ENCODE measurements around the gene CREB5.
"Not testable (repeated sequence)": the region's sequence is repeated elsewhere in the genome, so short reads cannot be mapped to it uniquely, and the experiment has no call there.

The CREB5 gene

DNA sequence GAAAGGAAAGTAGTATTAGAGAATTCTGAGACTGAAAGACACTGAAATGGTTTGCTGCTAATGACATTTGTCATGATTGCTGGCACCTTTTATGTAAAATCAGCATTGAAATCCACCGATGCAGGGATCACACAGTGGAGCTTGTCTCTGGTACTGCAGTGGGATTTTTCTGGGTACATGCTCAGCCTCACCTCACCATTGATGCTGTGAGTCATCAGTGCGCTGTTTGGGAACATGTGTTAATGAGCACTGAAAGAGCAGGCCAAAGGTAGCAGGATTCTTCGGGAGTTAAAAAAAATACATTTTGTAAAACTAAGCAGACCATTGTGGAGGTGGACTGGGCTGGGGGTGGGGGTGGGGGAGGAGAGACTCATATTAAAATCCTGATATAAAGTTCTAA lies 174.9 kb downstream of the CREB5 start:
- no peak for DNase-seq

DNA sequence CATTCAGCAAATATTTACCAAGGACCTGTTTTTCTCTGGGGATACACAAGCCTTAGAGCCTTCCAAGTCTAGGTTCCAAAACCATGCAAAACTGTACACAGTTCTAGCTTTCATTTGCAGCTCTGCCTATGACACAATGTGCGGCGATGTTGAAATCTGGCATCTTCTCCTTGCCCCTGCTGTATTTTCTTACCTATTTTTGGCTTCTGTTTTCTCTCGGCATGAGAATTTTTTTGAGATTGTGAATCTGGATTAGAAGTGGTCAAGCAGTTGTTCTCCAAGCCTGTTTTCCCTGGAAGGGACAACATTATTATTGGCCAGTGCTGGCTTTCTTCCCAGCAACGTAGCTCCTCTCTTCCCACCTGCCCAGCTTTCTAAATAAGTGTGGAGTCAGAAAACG lies 176.3 kb downstream of the CREB5 start:
- DNase-seq, result no peak

DNA sequence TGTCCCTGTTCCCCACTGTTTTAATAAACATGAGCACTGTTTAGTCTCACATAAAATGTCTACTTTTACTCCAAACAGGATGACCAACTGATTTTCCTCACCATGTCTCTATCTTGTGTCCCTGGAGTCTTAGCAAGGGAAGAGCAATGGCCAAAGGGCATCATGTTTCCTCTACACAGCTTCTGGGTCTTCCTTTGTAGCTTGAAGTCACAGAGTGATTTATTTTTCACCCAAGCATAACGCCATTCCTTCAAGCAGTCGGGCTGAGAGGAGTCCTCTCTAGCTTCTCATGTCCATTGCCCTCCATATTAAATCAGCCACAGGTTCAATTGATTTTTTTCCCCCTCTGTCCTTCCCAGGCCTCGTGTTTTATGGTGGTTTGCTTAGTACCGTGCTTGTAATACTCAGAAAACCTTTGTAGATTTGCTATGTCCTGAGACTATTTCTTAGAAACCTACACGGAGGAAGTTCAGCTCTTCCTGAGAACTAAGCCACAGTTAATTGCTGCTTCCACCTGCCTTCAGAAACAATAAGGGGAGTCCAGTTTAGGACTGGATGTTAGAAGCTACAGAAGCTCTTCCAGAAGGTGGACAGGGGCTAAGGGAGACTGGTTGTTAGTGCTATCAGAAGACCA lies 178.8 kb downstream of the CREB5 start:
- DNase-seq, result peak in 1 of 5 experiments; percentile 9

- no peak for DNase-seq
These were observed 179.5 kb downstream of the CREB5 start for GRCh38 chr7:28591725-28592349.

DNA sequence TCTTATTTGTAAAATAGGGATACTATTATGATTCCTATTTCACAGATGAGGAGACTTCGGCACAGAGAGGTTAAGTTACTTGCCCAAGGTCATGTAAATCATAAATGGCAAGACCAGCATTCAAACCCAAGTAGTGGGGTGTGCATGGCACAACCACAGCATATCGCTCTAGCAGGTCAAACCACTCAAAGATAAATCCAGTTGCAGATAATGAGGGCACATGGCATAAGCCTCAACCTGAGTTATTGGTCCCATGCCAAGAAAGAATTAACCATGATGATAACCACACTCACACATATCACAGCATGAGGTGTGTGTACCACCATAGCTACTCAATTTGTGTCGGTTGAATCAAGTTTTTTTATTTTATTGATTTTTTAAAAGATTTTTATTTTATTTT lies 180.5 kb downstream of the CREB5 start:
- no peak for DNase-seq

DNA sequence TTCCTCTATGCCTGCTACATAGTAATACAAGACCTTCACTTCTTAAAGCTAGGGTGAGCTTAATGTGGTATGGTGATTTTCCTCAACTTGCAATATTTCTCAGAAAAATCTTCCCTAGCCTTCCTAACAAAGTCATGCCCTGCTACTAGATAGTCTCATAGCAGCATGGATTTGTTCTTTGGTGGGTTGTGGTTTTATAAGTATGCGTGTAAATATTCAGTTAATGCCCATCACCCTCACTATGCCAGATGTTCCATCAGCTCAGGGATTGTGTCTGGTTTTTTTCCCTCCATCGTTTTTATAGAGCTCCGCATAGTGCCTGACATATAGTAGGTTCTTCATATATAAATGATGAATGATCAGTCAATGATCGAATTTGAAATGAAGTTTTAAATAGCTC lies 182.8 kb downstream of the CREB5 start:
- DNase-seq, result no peak

GRCh38 chr7:28595801-28596200 lies 183.5 kb downstream of the CREB5 start:
- no peak for DNase-seq

- DNase-seq, result no peak
These were observed 184.1 kb downstream of the CREB5 start for GRCh38 chr7:28596245-28596935.

DNA sequence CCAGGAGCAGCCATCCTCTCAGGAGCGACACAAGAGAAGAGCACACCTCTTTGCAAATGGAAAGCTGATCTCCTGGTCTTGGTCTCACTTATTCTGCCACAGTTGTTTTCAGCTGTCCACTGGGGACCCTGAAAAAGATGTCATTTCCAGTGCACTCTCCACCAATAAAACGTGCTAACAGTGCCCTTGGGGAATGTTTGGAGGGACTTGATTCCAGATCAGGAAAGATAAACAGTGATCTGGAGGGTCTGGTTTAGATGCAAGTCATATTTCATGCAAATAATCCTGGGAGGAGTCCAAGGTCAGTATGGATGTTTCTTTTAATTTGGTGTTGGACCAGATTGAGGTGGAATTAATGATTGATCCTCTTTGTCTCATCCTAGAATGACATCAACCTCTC lies 185.0 kb downstream of the CREB5 start:
- DNase-seq, result no peak

DNA sequence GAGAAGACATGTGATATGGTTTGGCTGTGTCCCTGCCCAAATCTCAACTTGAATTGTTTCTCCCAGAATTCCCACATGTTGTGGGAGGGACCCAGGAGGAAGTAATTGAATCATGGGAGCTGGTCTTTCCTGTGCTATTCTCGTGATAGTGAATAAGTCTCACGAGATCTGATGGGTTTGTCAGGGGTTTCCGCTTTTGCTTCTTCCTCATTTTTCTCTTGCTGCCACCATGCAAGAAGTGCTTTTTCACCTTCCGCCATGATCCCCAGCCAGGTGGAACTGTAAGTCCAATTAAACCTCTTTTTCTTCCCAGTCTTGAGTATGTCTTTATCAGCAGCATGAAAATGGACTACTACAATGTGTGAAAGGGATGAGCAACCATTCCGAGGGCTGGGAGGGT lies 185.7 kb downstream of the CREB5 start:
- DNase-seq, result not testable (repeated sequence)

DNA sequence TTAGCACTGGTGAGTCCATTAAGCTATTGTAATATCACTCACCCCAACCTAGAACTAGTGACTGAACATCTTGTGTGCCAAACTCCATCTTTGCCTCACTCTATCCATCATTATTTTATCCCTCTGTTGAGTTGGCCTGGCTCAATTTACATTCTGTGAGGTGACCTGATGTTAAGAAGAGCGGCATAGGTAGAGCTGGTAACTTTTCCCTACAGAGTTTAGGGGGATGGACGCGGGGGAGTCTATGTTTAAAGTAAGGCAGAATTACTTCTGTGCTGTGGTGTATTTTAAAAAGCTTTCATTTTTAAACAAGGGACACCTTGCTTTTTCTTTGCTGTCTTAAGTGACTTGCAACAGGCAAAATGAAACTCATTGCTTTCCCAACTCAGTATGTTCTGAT lies 186.3 kb downstream of the CREB5 start:
- DNase-seq, result no peak

- no peak for DNase-seq
These were observed 187.1 kb downstream of the CREB5 start for GRCh38 chr7:28599411-28599810.

GRCh38 chr7:28602282-28602681 lies 190.0 kb downstream of the CREB5 start:
- DNase-seq, result no peak

GRCh38 chr7:28605427-28606085 lies 193.2 kb downstream of the CREB5 start:
- DNase-seq, result no peak

DNA sequence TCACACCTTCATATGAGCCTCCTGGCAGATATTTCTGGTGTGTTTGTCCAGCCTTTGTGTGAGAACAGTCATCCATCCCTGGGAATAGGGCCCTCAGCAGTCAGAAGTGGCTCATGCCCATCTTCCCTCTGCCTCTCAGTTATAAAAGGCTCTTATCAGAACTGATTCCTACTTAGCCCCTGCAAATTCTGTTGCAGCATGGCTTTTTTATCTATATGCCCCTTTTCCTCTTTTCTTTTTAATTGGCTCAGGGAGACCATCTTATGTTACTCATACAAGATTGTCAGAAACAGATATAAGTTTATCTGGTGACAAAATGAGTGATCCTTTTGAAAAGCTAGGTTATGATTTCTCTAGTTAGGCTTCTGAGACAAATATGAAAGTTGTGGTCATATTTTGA lies 194.1 kb downstream of the CREB5 start:
- no peak for DNase-seq

GRCh38 chr7:28607855-28608193 lies 195.5 kb downstream of the CREB5 start:
- peak in 1 of 5 experiments; percentile 3 for DNase-seq

DNA sequence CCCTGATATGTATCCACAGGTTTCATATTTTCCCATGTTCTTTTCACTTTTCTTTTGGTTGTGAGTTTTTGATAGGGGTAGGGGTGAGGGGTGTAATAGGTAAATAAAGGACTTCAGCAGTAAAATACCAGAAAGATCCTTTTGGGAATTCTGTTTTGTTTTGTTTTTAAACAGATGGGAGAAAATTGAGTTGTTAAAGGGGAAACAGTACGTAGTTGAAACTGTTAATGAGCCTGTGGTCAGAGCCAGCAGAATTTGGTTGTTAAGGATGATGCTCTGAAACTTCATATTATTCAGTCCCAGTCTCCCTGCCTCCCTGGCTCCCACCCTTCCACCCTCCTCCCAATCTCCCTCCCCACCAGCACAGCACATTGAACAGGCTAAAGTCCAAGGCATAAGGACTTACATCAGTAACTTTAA lies 195.9 kb downstream of the CREB5 start:
- DNase-seq, result no peak

DNA sequence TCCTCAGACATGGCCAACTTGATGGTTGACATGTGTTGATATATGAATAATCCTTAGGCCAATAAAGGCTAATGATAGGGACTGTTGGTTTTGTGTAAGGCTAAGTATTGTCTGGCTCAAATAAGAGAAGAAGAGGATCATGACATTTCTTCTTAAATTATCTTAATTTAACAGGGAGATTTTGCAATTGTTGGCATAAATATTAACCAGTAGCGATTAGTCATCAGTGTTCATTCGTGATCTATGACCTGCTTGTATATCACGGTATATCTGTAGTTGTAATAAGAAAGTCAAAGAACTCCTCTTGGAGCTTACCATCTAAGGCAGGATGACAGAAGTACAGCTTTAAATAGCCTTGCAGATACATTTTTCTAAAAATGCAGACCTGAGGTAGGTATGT lies 196.4 kb downstream of the CREB5 start:
- DNase-seq, result no peak

DNA sequence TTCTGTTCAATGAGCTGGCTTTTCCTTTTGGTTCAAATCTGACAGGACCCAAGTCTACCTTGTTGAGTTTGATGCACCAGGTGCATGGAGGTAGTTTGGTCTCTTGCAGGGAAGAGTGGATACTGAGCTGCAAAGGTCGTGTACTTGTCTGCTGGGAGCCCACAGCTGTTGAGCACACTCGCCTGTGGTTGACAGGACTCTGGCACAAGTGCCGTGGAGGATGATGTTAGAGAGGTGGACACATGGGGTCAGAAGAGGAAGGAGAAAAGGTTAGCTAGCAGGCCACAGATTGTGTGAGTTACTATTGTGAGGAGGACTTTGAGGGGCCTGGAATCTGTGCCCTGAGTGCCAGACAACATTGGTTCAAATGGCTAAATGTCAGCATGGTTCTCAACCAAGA lies 197.3 kb downstream of the CREB5 start:
- no peak for DNase-seq

DNA sequence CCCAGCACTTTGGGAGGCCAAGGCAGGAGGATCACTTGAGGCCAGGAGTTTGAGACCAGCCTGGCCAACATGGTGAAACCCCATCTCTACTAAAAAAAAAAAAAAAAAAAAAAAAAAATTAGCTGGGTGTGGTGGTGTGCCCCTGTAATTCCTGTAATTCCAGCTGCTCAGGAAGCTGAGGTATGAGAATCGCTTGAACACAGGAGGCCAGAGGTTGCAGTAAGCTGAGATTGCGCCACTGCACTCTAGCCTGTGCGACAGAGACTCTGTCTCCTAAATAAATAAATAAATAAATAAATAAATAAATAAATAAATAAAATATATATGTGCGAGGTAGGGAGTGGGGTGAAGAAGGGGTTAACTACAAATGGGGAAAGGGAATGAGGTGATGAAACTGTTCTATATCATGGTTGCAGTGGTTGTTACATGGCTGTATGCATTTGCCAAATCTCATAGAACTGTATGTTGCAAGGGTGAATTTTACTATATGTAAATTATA lies 199.1 kb downstream of the CREB5 start:
- DNase-seq, result not testable (repeated sequence)

DNA sequence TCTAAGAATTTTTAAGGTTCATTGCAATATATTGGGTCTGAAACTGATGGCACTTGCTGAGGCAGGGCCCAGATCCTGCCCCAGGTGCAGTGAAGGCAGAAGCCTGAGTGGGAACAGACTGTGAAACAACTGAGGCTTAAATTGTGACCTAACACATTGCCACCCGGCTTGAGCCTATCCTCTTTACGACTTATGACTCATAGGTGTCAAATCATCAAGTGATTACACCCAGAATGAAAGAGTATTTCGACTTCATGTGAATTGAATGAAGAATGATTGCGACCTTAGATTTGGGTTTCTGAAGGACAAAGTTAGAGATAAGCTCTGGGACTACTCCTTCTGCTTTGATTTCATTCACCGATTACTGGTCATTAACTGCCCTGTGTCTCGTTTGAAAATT lies 200.9 kb downstream of the CREB5 start:
- no peak for DNase-seq

GRCh38 chr7:28615091-28615490 lies 202.8 kb downstream of the CREB5 start:
- no peak for DNase-seq

GRCh38 chr7:28617308-28617880 lies 205.1 kb downstream of the CREB5 start:
- no peak for DNase-seq
